ENCODE measurements around the gene CLSTN2.

DNA sequence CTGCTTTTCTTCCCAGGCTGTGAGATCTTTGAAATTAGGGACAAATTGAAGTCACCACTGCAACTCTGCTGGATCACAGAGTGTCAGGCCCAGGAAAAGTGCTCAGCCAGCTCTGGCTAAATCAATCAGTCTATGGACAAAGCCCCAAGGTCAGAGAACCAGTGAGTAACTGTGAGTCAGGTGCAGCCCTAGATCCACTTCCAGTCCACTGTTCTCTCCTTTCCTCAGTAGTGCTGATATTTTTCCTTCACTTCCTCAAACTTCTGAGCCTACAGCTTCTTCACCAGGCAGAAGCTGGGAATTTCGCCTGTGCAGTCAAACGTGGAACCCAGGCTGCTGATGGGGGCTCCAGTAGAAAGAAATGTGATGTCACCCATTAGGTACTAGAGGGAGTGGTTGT lies 667.8 kb downstream of the CLSTN2 start:
- no peak for TF ChIP-seq POLR2A (IDR thresholded peaks at IDR 0.05)
- TF ChIP-seq, protein P1, sequence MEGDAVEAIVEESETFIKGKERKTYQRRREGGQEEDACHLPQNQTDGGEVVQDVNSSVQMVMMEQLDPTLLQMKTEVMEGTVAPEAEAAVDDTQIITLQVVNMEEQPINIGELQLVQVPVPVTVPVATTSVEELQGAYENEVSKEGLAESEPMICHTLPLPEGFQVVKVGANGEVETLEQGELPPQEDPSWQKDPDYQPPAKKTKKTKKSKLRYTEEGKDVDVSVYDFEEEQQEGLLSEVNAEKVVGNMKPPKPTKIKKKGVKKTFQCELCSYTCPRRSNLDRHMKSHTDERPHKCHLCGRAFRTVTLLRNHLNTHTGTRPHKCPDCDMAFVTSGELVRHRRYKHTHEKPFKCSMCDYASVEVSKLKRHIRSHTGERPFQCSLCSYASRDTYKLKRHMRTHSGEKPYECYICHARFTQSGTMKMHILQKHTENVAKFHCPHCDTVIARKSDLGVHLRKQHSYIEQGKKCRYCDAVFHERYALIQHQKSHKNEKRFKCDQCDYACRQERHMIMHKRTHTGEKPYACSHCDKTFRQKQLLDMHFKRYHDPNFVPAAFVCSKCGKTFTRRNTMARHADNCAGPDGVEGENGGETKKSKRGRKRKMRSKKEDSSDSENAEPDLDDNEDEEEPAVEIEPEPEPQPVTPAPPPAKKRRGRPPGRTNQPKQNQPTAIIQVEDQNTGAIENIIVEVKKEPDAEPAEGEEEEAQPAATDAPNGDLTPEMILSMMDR (IDR thresholded peaks at IDR 0.05) = no peak
- no peak for TF ChIP-seq POLR2AphosphoS5 (IDR thresholded peaks at IDR 0.05)

Measured in prostate gland (tissue), 2 donors.